Spleen (tissue), 11 donors: Measurements from ENCODE around the gene BBS9. TPM values are rescaled to one million over a fixed set of nuclear protein-coding genes. Genes with fewer than 3 reads are reported as not detected.

Source experiments
- DNase-seq: peaks from one replicate; pipeline ENCODE4 v3.0.0-alpha.2; 2020
- H3K27ac ChIP-seq, 8 donors: fragments of 200-600 bp; sonication (generic) in 7 of 8; 1 replicate in 4 of 8; 2 replicates in 4 of 8; pipeline versions ENCODE4 v1.5.0 to v1.8.0; 2016 to 2021; ENCODE audit warnings: inconsistent platforms in 4 of 8, mild to moderate bottlenecking in 4 of 8, moderate library complexity in 1 of 8
- H3K27me3 ChIP-seq, 7 donors: fragments of 200-600 bp; sonication (generic) in 6 of 7; replicated peaks in 1 of 7; 1 replicate in 4 of 7; 2 replicates in 3 of 7; pipeline versions ENCODE4 v1.5.0 to v1.8.0; 2016 to 2021; ENCODE audit warnings: inconsistent platforms in 3 of 7, mild to moderate bottlenecking in 1 of 7
- H3K36me3 ChIP-seq, 6 donors: fragments of 200-600 bp; sonication (generic) in 5 of 6; 1 replicate in 4 of 6; 2 replicates in 2 of 6; pipeline versions ENCODE4 v1.5.0 to v1.8.0; 2016 to 2021; ENCODE audit warnings: inconsistent platforms in 2 of 6
- H3K4me1 ChIP-seq, 6 donors: fragments of 200-600 bp; sonication (generic) in 5 of 6; 1 replicate in 3 of 6; 2 replicates in 3 of 6; pipeline versions ENCODE4 v1.5.0 to v1.8.0; 2016 to 2021; ENCODE audit warnings: inconsistent platforms in 3 of 6
- H3K4me3 ChIP-seq, 8 donors: fragments of 200-600 bp; sonication (generic) in 7 of 8; 1 replicate in 4 of 8; 2 replicates in 4 of 8; pipeline versions ENCODE4 v1.5.0 to v1.8.0; 2016 to 2021; ENCODE audit warnings: inconsistent platforms in 4 of 8, mild to moderate bottlenecking in 4 of 8, moderate library complexity in 2 of 8
- H3K9me3 ChIP-seq, 8 donors: fragments of 200-600 bp; sonication (generic) in 7 of 8; 1 replicate in 4 of 8; 2 replicates in 4 of 8; pipeline versions ENCODE4 v1.5.0 to v1.8.0; 2016 to 2021; ENCODE audit warnings: inconsistent platforms in 4 of 8
- CTCF ChIP-seq, 11 experiments: fragments of 200-600 bp in 7 of 11; fragments of 450-650 bp in 4 of 11; sonication (generic) in 4 of 11; IDR thresholded peaks in 8 of 11; conservative IDR thresholded peaks in 3 of 11; 1 replicate in 7 of 11; 2 replicates in 4 of 11; pipeline versions ENCODE4 v1.4.0 to v1.8.0; 2016 to 2021; ENCODE audit warnings: antibody characterized with exemption in 11 of 11, inconsistent platforms in 4 of 11, mild to moderate bottlenecking in 1 of 11
- POLR2A ChIP-seq, 3 donors: fragments of 450-650 bp; IDR thresholded peaks; one replicate each; pipeline ENCODE4 v1.5.1; 2017; ENCODE audit warnings: antibody characterized with exemption in 3 of 3, mild to moderate bottlenecking in 1 of 3
- POLR2AphosphoS5 ChIP-seq, 3 donors: sonication (generic); formaldehyde crosslinking; IDR thresholded peaks; one replicate each; pipeline ENCODE4 v1.5.1; 2017; ENCODE audit warnings: antibody characterized with exemption in 3 of 3
- WGBS, 5 donors: extraction: QIAGEN DNeasy Blood & Tissue Kit in 3 of 5; methylation state at CpG; one replicate each; pipeline versions ENCODE4 v1.1.5 to v1.1.7; 2013 to 2018; 5-methylcytosine and 5-hydroxymethylcytosine counted together
- intact Hi-C: fragments of 100-400 bp; cut with DNase I; formaldehyde crosslinking; loops from one replicate; pipeline ENCODE4 v1.15.0; 2023; ENCODE audit warnings: low total_unique reads
- polyA plus RNA-seq, 3 donors: library from polyadenylated mRNA; stranded (reverse); fragments of 200-250 nt; gene quantifications; one replicate each; pipeline ENCODE4 v1.2.1, GENCODE V29; 2013
- total RNA-seq, 7 donors: library from RNA; depleted of rRNA in 3 of 7; stranded (reverse); fragments of >200 nt in 3 of 7; fragmentation: NEBNext Ultra II Directional in 4 of 7; extraction: Animal tissue kit (Norgen Biotek cat#: 25700) in 4 of 7; gene quantifications; one replicate each; pipeline versions ENCODE4 v1.1.0 to v1.2.1, GENCODE V29; 2016 to 2021
- donor health status: healthy with polysubstance abuse.
- donor health status: DM: no; HTN: no; CAD: no; lungs with moderate emphysema.
- donor health status: DM: no; HTN: no; CAD: no.
- donor health status: Bipolar disorder and iron deficiency.
- donor health status: healthy.
- donor health status: DM: no; HTN: no; CAD: no.
- donor health status: DM: yes; HTN: yes; CAD: no.

Gene BBS9
- total and polyA plus RNA-seq, 10 donors = 2.3 to 44.1 (median 25.3) TPM

GRCh38 chr7:33237036-33237435 lies 107.7 kb downstream of the BBS9 start:
- Histone ChIP-seq H3K27ac (no peak overlapping the region), H3K4me1 (peaks cover 0 to 5% (median 0%) of the 10 kb centered on the region in 6 donors), H3K4me3 (no peak overlapping the region), H3K36me3 (no peaks in the 10 kb centered on the region), H3K27me3 (no peaks in the 10 kb centered on the region), H3K9me3 (no peaks in the 10 kb centered on the region)
- no peak for TF ChIP-seq POLR2A (IDR thresholded peaks at IDR 0.05)
- TF ChIP-seq CTCF (IDR thresholded peaks at IDR 0.05 in 8 of 11, conservative IDR thresholded peaks at IDR 0.05 in 3 of 11) = no peak
- TF ChIP-seq POLR2AphosphoS5 (IDR thresholded peaks at IDR 0.05) = no peak
- 48 to 61% (median 56%) methylated on average over 2 of the region's 2 CpGs for WGBS, 5 donors
- intact Hi-C loops = no loop called here
- no peak for DNase-seq

- no peaks in the 10 kb centered on the region for H3K9me3 ChIP-seq
- H3K4me3 ChIP-seq = no peak overlapping the region
- DNase-seq = no peak
- intact Hi-C loops = loop anchor here (10.0 kb wide), 1 partner anchor 651 kb away; no protein-coding TSS in a partner anchor
- WGBS, 5 donors = 45 to 54% (median 51%) methylated on average over 2 of the region's 2 CpGs
- no peak overlapping the region for H3K27ac ChIP-seq
- no peaks in the 10 kb centered on the region for H3K27me3 ChIP-seq
- H3K36me3 ChIP-seq = no peaks in the 10 kb centered on the region
- TF ChIP-seq CTCF (IDR thresholded peaks at IDR 0.05 in 8 of 11, conservative IDR thresholded peaks at IDR 0.05 in 3 of 11) (peak in 8 of 11 experiments; percentile 12 to 61 (median 49)), POLR2A (IDR thresholded peaks at IDR 0.05) (no peak), POLR2AphosphoS5 (IDR thresholded peaks at IDR 0.05) (no peak)
- peaks cover 0 to 5% (median 0%) of the 10 kb centered on the region in 6 donors for H3K4me1 ChIP-seq
These were observed 114.0 kb downstream of the BBS9 start for GRCh38 chr7:33243319-33243881.

GRCh38 chr7:33248671-33249070 lies 119.3 kb downstream of the BBS9 start:
- no peak for DNase-seq
- Histone ChIP-seq H3K4me3 (no peak overlapping the region), H3K36me3 (peaks cover 0 to 16% (median 0%) of the 10 kb centered on the region in 6 donors), H3K27me3 (no peaks in the 10 kb centered on the region), H3K9me3 (peaks cover 0 to 6% (median 0%) of the 10 kb centered on the region in 8 donors), H3K27ac (no peak overlapping the region), H3K4me1 (peaks cover 0 to 5% (median 0%) of the 10 kb centered on the region in 6 donors)
- intact Hi-C loops = loop anchor here (10.0 kb wide), 1 partner anchor 646 kb away; no protein-coding TSS in a partner anchor
- 95 to 97% (median 96%) methylated on average over 4 of the region's 4 CpGs for WGBS, 5 donors
- TF ChIP-seq POLR2A (IDR thresholded peaks at IDR 0.05) = no peak
- no peak for TF ChIP-seq CTCF (IDR thresholded peaks at IDR 0.05 in 8 of 11, conservative IDR thresholded peaks at IDR 0.05 in 3 of 11)
- no peak for TF ChIP-seq POLR2AphosphoS5 (IDR thresholded peaks at IDR 0.05)

- no peak for DNase-seq
- Histone ChIP-seq H3K9me3 (peaks cover 0 to 6% (median 0%) of the 10 kb centered on the region in 8 donors), H3K27ac (no peak overlapping the region), H3K4me3 (no peak overlapping the region), H3K27me3 (no peaks in the 10 kb centered on the region), H3K36me3 (peaks cover 0 to 16% (median 0%) of the 10 kb centered on the region in 6 donors), H3K4me1 (no peaks in the 10 kb centered on the region)
- no peak for TF ChIP-seq POLR2A (IDR thresholded peaks at IDR 0.05)
- TF ChIP-seq POLR2AphosphoS5 (IDR thresholded peaks at IDR 0.05) = no peak
- TF ChIP-seq CTCF (IDR thresholded peaks at IDR 0.05 in 8 of 11, conservative IDR thresholded peaks at IDR 0.05 in 3 of 11) = no peak
- intact Hi-C loops = no loop called here
These were observed 121.1 kb downstream of the BBS9 start for GRCh38 chr7:33250421-33250871.
